ENCODE data around the gene FAM111A. TPM values are rescaled to one million over a fixed set of nuclear protein-coding genes. Genes with fewer than 3 reads are reported as not detected.

The FAM111A gene
- total RNA-seq, 4 donors from 2014 or later: 36.8 to 94.2 (median 51.7) TPM

GRCh38 chr11:59187035-59187434 is 44.4 kb downstream of the FAM111A start:
- TF ChIP-seq CTCF (IDR thresholded peaks at IDR 0.05; ENCODE audit: low read depth): no peak

GRCh38 chr11:59187587-59187986 is 44.9 kb downstream of the FAM111A start:
- no peak for TF ChIP-seq CTCF (IDR thresholded peaks at IDR 0.05; ENCODE audit: low read depth)

- TF ChIP-seq CTCF (IDR thresholded peaks at IDR 0.05; ENCODE audit: low read depth): no peak
These were observed 46.3 kb downstream of the FAM111A start for GRCh38 chr11:59188954-59189353.

GRCh38 chr11:59189986-59190385 is 47.3 kb downstream of the FAM111A start:
- TF ChIP-seq CTCF (IDR thresholded peaks at IDR 0.05; ENCODE audit: low read depth): no peak

GRCh38 chr11:59191095-59191494 is 48.4 kb downstream of the FAM111A start:
- TF ChIP-seq CTCF (IDR thresholded peaks at IDR 0.05; ENCODE audit: low read depth): no peak

GRCh38 chr11:59191890-59192289 is 49.2 kb downstream of the FAM111A start:
- no peak for TF ChIP-seq CTCF (IDR thresholded peaks at IDR 0.05; ENCODE audit: low read depth)

- no peak for TF ChIP-seq CTCF (IDR thresholded peaks at IDR 0.05; ENCODE audit: low read depth)
These were observed 49.9 kb downstream of the FAM111A start for GRCh38 chr11:59192446-59193020.
